GM18868 (cell line): Measurements from ENCODE around the gene ZC3H13.

ENCODE experiments used
- ATAC-seq: cut with Tn5 transposase; IDR thresholded peaks from one replicate; pipeline ENCODE4 v1.9.1; 2021; ENCODE audit warnings: mild to moderate bottlenecking, moderate library complexity; ENCODE audit not compliant: unreplicated experiment

ZC3H13 gene, protein sequence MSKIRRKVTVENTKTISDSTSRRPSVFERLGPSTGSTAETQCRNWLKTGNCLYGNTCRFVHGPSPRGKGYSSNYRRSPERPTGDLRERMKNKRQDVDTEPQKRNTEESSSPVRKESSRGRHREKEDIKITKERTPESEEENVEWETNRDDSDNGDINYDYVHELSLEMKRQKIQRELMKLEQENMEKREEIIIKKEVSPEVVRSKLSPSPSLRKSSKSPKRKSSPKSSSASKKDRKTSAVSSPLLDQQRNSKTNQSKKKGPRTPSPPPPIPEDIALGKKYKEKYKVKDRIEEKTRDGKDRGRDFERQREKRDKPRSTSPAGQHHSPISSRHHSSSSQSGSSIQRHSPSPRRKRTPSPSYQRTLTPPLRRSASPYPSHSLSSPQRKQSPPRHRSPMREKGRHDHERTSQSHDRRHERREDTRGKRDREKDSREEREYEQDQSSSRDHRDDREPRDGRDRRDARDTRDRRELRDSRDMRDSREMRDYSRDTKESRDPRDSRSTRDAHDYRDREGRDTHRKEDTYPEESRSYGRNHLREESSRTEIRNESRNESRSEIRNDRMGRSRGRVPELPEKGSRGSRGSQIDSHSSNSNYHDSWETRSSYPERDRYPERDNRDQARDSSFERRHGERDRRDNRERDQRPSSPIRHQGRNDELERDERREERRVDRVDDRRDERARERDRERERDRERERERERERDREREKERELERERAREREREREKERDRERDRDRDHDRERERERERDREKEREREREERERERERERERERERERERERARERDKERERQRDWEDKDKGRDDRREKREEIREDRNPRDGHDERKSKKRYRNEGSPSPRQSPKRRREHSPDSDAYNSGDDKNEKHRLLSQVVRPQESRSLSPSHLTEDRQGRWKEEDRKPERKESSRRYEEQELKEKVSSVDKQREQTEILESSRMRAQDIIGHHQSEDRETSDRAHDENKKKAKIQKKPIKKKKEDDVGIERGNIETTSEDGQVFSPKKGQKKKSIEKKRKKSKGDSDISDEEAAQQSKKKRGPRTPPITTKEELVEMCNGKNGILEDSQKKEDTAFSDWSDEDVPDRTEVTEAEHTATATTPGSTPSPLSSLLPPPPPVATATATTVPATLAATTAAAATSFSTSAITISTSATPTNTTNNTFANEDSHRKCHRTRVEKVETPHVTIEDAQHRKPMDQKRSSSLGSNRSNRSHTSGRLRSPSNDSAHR (N-terminal part only)

DNA sequence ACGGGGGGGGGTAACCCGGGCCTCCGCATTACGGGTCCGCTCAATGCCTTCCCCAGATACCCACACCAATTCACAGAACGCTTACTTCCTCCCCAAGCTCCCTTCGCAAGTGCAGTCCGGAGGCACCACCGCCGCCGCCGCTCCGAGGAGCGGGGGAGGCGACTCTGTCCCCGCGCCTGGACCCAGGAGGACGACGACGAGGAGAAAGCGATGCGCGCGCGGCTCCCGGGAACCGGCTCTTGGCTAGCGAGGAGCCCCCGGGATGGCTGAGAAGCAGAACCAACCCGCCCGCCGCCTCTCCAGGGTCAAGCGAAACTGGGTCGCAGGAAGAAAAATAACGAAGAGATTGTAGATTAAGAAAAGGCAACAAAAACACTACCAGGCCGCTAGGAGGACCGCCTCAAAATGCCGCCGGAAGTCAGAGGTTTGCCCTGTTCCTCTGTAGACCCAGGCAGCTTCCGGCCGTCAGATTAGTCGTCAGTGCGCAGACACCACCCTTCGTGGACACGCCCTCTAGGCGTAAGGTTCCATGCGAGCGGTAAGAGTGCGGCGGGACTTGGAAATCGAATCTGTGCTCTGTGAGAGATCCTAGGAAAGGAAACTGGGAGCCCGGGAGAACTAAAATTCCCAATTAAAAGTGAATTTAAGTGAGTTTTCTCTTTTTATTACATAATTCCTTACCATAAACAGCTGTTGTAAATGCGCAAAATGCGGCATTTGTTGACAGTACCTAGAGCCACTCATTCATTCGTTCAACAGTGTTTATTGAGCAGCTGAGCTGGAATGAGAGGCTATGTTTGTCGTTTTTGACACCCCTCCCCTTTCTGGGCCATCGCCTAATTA lies at the start of gene ZC3H13:
Gene ZC3H13 (minus strand): TSS at position 428 of the 843 bp plus-strand sequence. CDS start 7,239 bp downstream, outside the sequence.
- peak; percentile 99 for ATAC-seq

GRCh38 chr13:46102255-46102605 lies 49.7 kb upstream of the ZC3H13 start:
- no peak for ATAC-seq

DNA sequence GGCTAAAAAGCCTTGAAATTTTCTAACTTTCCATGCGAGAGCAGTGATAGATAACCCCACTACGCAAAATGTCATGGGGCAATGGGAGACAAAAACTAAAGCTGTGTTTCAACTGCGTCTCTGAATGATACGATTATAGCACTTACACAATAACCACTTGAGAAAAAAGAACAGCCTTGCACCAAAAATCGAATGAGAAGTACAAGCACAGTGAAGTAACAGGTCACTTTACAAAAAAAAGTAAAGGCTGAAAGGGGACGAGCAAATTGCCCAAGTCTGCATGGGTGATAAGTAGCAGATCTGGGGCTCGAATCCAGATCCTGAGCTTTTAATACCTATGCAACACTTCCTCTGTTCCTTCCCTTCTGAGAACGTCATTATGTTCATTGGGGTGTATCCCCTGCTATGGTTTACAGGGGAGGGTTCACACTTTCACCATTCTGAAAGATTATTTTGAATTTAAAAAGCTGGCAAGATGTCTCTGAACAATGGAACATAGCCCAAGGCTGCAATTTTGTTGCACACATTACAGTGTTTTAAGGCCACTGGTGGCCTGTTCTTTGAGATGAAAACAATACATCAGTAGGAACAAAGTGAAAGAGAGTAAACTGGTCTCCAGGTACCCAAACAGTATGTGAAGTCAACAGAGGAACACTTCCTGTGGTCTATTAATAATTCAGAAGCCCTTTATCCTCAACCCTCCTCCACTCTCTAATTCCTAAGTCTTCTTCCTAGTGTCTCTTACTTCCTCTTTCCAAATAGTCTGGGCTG lies 49.1 kb upstream of the ZC3H13 start:
- ATAC-seq, result no peak

- no peak for ATAC-seq
These were observed 48.5 kb upstream of the ZC3H13 start for GRCh38 chr13:46101002-46101401.

- ATAC-seq, result peak; percentile 80
These were observed 47.8 kb upstream of the ZC3H13 start for GRCh38 chr13:46100191-46100815.

DNA sequence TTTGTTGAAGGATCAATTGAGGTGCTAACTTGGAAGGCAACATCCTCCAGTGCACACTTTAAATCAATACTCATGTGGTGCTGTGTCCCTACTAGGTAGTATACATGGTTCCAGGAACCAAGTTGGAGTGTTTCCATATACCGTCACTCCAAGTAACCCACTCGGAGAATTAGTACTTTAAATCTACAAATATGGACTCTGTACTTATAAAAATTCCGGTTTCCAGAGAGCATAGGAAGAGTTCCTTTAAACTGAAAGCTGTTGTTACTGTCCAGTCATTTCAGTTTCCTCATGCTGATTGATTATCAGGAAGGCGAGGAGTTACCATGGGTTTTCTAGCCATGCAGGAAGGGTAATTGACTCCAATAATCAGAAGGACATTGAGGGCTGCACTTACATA lies 45.1 kb upstream of the ZC3H13 start:
- ATAC-seq, result no peak

DNA sequence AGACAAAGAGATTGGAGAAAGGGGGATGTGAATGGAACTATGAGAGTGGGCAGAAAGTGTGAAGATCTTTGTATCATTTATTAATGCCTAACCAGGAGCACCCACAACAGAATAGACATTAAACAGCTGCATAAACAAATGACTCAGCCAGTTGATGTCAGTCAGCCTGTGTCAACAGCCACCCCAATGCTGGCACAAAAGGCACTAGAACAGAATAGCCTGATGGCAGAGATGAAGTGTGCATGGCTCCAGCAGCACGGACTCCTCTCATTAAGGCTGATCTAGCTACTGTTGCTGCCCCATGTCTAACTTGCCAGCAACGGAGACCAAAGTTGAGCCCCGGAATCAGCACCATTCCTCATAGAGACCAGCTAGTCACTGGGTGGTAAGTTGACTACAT lies 44.5 kb upstream of the ZC3H13 start:
- no peak for ATAC-seq

DNA sequence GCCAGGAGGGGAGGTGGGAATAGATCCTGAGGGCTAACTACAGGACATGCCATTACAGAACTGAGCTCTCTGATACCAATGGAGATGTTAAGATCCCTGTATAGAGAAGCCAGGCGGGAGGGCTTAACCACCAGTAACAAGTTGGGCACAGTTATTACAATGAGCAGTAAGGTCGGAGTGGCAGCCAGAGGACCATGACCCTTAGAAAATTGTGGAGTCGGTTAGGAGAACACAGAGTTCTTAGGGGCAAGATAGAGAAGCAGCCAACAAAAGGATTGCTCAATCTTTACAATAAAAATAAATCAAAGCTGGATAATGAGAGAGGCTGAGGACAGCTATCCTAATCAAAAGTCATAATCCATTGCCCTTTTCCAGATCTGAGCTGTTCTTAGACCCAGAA lies 41.9 kb upstream of the ZC3H13 start:
- no peak for ATAC-seq

DNA sequence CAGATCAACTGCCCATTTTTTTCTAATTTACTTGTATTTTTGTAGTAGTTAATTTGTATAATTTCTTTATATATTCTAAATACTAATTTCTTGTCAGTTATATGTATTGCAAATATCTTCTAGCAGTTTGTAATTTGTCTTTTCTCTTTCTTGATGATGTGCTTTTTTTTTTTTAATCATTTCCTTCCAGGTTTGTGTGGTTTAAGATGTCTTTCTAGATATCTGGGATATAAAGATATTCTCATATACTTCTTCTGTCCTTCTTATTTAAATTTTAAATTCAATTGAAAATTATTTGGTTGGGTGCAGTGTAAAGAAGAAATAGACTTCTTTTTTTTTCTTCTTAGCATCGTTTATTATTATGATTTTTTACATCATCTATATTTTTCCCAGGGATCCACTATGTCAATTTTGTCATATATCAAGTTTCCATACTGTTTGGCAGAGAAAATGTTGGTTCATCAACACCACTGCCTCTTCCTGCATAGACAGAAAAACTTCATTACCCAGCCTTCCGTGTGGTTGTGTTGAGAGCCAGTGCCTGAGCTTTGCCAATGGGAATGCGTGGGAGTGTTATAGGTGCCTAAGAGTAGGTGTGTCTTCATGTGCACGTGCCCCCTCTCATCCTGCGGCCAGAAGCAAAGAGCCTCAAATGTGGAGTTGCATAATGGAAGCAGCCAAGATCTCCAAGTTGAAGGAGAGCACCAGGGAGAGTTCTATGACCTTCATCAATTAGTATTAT lies 36.4 kb upstream of the ZC3H13 start:
- ATAC-seq, result no peak

DNA sequence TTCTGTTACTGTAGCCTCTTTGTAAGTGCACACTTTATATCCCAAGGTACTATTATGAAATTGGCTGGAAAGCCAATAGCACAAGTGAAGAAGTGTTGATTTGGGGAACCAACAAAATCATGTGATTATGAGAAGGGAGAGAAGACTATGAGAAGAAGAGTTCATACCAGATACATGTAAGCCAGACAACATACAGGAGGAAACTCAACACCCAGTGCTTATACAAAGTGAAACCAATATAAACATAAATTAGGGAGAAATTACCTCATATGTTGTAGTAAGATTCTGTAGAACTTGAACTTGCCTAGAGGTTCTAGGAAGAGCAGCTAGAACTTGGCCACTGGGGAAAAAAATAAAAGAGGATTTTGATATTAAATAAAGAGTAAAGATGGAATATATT lies 34.9 kb upstream of the ZC3H13 start:
- ATAC-seq, result no peak

DNA sequence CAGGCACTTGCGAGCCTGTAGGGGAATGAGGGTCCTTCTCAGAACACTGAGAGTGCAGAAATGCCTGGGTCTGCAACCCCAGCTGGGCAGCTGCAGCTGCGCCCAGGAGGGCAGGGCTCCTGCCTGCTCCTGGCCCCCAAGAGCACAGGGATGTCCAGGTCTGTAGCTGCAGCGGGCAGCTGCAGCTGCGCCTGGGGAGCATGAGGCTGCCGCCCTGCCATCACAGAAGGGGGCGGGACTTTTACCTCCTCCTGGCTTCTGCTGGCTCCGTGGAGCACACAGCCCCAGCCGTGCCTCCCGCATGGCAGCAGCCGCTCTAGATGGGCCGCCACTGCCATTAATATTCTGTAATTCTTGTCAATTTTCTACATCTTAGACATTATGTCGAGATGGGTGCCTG lies 34.4 kb upstream of the ZC3H13 start:
- no peak for ATAC-seq

DNA sequence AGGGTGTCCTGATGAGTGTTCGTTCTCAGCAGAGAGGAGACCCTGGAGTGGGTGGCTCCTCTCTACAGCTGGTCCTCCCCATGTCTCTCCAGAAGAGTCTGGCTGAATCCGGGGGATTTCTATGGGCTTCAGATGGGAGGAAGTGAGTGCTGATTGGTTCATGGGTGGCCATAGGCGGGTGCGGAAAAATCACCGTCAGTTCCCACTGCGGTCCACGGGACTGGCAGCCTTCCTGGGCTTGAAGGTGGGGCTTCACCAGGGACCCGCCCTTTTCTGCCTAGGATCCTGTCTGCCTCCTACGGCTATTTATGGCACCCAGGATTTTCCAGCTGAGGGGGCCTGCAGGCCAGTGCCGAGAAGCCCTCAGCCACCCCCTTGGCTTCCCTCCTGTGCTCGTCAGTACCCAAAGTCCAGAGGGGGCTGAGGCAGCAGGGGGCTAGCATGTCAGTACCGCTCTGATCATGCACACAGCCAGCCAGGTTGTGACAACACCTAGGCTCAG lies 33.9 kb upstream of the ZC3H13 start:
- ATAC-seq, result no peak

- no peak for ATAC-seq
These were observed 33.2 kb upstream of the ZC3H13 start for GRCh38 chr13:46085737-46086136.

DNA sequence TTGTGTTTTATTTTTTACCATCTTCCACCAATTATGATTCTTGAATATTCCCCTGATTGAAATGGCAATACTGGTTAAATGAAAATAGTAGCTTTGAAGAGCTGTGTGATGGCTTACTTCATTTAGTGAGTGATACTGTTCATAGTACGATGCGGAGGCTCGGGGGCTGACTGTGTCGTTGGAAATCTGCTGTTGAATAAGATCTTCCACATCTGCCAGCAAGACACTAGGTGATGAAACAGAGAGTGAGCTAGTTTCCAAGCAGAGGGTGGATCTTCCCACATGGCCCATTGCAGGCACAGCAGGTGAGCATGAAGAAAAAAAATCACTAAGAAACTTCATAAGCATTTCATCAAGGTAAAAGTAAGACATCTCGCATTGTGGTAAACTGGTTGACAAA lies 29.8 kb upstream of the ZC3H13 start:
- ATAC-seq, result no peak

- ATAC-seq, result no peak
These were observed 27.2 kb upstream of the ZC3H13 start for GRCh38 chr13:46079770-46080169.

DNA sequence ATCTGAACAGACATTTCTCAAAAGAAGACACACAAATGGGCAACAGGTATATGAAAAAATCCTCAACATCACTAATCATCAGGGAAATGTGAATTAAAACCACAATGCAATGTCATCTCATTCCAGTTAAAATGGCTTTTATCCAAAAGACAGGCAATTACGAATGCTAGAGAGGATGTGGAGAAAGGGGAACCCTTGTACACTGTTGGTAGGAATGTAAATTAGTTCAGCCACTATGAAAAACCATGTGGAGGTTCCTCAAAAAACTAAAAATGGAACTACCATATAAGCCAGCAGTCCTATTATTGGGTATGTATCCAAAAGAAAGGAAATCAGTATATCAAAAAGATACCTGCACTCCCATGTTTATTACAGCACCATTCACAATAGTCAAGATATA lies 24.7 kb upstream of the ZC3H13 start:
- ATAC-seq, result no peak

GRCh38 chr13:46076827-46077226 lies 24.3 kb upstream of the ZC3H13 start:
- ATAC-seq, result no peak

DNA sequence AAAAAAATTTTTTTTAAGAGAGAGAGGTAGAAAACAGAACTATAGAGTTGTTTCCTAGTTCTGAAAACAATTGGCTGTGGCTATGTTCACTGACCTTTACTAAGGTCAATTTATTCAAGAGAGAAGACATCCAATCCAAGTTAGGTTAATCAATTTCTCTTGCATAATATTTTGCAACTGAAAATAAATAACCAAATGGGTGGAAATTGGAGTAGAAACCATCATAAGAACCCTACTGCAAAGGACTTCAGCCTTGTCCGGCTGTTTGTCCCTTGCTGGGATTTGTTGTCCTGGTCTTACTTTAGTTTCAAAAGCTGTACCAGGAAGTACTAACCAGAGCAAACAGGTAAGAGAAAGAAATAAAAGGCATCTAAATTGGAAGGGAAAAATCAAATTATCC lies 23.3 kb upstream of the ZC3H13 start:
- ATAC-seq, result no peak
